DOHH2 (cell line): ENCODE results near the gene ARL6IP4.

ENCODE experiments used
- CTCF ChIP-seq: fragments of 200-600 bp; sonication (generic); IDR thresholded peaks from one replicate; pipeline ENCODE4 v1.5.1; 2014; ENCODE audit warnings: antibody characterized with exemption, mild to moderate bottlenecking, low read depth, low read length; ENCODE audit not compliant: poor library complexity, severe bottlenecking
- EZH2phosphoT487 ChIP-seq: fragments of 200-600 bp; sonication (generic); IDR thresholded peaks from 2 replicates; pipeline ENCODE4 v1.6.1; 2017; ENCODE audit warnings: borderline replicate concordance, mild to moderate bottlenecking, antibody characterized with exemption, low read length, moderate library complexity, mixed read lengths

GRCh38 chr12:123021688-123022604 lies 41.5 kb downstream of the ARL6IP4 start:
- no peak for TF ChIP-seq CTCF
- no peak for TF ChIP-seq EZH2phosphoT487
